Hair follicular keratinocyte (primary cell): ENCODE data around the gene IGSF9. TPM values are rescaled to one million over a fixed set of nuclear protein-coding genes. Genes with fewer than 3 reads are reported as not detected.

ENCODE experiments used
- total RNA-seq: library from RNA; depleted of rRNA; stranded (reverse); fragments of >200 nt; gene quantifications from 2 replicates; pipeline ENCODE4 v1.2.3, GENCODE V29; 2015

The IGSF9 gene, protein sequence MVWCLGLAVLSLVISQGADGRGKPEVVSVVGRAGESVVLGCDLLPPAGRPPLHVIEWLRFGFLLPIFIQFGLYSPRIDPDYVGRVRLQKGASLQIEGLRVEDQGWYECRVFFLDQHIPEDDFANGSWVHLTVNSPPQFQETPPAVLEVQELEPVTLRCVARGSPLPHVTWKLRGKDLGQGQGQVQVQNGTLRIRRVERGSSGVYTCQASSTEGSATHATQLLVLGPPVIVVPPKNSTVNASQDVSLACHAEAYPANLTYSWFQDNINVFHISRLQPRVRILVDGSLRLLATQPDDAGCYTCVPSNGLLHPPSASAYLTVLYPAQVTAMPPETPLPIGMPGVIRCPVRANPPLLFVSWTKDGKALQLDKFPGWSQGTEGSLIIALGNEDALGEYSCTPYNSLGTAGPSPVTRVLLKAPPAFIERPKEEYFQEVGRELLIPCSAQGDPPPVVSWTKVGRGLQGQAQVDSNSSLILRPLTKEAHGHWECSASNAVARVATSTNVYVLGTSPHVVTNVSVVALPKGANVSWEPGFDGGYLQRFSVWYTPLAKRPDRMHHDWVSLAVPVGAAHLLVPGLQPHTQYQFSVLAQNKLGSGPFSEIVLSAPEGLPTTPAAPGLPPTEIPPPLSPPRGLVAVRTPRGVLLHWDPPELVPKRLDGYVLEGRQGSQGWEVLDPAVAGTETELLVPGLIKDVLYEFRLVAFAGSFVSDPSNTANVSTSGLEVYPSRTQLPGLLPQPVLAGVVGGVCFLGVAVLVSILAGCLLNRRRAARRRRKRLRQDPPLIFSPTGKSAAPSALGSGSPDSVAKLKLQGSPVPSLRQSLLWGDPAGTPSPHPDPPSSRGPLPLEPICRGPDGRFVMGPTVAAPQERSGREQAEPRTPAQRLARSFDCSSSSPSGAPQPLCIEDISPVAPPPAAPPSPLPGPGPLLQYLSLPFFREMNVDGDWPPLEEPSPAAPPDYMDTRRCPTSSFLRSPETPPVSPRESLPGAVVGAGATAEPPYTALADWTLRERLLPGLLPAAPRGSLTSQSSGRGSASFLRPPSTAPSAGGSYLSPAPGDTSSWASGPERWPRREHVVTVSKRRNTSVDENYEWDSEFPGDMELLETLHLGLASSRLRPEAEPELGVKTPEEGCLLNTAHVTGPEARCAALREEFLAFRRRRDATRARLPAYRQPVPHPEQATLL
- 4.7 and 6.2 TPM in 2 replicates for total RNA-seq

GRCh38 chr1:159945483-159946241 is at the start of gene IGSF9:
IGSF9 (minus strand) TSS chr1:159945613; CDS start chr1:159943454, 2,159 bp downstream.

DNA sequence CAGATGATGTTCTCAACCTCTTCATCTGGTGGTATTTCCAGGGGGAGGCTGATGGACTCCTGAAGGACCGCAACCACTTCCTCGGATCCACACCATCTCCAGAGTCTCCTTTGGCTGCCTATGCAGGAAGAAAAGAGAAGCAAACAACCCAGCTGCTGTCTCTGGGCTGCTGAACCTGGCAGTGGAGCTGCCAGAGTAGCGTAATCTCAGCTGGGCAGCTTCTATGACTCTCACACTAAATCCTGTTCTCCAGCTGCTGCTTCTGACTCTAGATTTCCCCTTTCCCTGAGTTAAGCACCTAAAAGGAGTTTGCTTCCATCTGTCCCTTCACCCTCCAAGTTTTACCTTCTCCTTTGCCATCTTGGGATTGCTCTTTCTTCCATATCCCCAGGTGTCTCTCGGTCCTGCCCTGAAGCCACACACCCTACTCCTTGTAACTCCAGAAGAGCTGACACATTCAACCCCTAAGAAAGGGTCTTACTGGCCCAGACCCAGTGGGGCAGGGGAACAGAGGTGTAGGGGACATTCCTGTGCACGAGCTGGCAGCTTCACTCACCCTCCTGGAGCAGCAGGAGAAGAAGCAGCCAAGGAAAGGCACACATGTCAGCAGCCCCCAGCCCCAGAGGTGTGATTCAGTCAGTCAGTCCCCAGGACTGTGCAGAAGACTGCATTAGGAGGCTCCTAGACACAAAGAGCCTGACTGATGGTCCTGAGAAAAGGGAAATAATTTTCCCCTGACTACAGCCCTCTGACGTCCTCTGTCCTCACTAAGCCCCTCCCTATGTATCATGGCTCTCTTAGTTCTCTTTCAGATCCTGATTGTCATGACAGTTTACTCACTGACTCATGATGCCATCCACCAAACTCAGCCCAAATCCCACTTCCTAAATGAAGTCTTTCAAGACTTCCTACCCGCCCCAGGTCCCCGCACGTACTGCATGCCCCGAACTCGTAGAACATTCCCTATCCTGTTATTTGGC is 8.4 kb upstream of the IGSF9 start, which contains the start of gene SLAMF9:
TSS of gene SLAMF9 (minus strand) at position 702 of the 980 bp plus-strand sequence. CDS start at position 602, 100 bp downstream.

DNA sequence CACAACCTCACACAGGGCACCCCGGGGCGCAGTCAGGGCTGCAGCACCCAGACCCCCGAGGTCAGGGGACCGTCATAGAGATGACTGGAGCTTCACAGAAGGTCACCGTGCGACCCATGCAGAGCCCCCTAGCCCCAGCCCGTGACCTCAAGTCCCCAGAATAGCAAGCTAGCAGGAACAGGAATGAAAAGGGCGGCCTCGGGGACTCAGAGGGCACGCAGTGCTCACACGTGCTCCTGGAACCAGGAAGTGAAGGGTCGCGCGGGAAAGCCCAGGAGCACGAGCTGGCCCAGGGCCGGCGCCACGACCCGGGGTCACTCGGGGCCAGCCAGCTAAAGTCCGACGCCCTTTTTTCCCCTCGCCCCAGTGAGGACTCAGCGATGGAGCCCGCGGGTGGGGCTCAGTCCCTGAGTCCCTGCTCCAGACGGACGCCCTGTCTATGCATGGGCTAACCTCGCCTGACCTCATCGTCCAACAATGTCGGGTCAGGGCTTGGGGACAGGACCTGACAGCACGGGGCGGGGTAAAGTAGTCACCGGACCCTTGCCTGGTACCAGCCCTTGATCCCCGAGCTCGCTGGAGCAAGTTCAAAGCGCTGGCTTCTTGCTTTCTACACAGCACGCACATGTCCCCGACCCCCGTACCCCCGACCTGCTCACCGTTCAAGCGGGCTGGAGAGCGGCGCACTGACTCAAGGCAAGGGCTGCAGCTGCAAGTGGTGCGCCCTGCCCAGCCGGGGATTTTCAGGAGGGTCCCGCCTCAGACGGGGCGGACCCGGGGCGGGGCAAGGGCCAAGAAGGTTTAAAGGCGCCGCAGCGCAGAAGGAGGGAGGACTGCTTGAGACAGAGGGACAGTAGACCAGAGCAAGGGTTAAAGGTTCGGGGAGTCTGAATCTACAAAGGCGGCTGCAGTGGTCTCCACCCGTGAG is 20.4 kb downstream of the IGSF9 start, which contains the start of gene TAGLN2:
TSS of gene TAGLN2 (minus strand) at position 717 of the 928 bp plus-strand sequence. CDS start 4,998 bp downstream, outside the sequence.

DNA sequence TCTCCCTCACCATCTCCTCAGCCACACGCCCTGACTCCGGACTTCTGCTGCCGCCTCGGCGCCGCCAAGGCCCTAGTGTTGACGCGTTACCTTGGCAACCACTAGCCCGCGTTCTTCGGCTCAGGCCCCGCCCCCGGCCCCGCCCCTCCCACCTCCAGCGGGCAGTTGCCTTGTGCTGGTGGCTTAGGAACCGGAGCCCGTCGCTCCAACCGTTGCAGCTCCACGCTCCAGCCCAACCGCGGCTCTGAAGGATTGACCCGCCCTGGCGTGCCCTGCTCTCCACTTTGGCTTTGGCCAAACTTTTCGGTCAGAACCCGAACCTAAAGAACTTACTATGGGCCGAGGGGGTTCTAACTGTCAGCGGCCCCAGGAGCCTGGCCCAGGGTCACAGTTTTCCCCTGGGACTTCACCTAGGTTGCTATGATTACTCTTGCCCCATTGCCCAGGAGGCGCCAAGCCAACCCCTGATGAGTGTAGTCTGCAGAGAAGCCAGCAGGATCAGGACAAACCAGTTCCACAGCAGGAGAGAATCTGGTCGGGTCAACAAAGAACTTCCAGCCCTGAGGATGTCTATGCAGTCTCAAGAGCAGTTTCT is 45.2 kb downstream of the IGSF9 start, which contains the start of gene CFAP45:
TSS of gene CFAP45 (minus strand) at position 80 of the 595 bp plus-strand sequence. CDS start at position 13, 67 bp downstream.

Other genes starting within 250 kb of the IGSF9 start
- not detected in 2 replicates for gene CRP, start 231.0 kb downstream of the IGSF9 start, total RNA-seq
- gene DUSP23, start 164.7 kb downstream of the IGSF9 start, total RNA-seq, result 53.3 and 54.1 TPM in 2 replicates
- not detected in 2 replicates for gene FCRL6, start 143.3 kb downstream of the IGSF9 start, total RNA-seq
- 0.72 TPM in 1 of 2 replicates, not detected in the other for gene SLAMF8, start 118.7 kb downstream of the IGSF9 start, total RNA-seq
- not detected in 2 replicates for gene VSIG8, start 83.0 kb downstream of the IGSF9 start, total RNA-seq
- 0.11 and 0.55 TPM in 2 replicates for gene CFAP45, start 45.4 kb downstream of the IGSF9 start, total RNA-seq
- gene TAGLN2, start 20.1 kb downstream of the IGSF9 start, total RNA-seq, result 799 and 829 TPM in 2 replicates
- 2.5 TPM in 1 of 2 replicates, not detected in the other for gene SLAMF9, start 8.6 kb upstream of the IGSF9 start, total RNA-seq
- 0.94 and 1.4 TPM in 2 replicates for gene PIGM, start 86.4 kb upstream of the IGSF9 start, total RNA-seq
- not detected in 2 replicates for gene KCNJ10, start 124.5 kb upstream of the IGSF9 start, total RNA-seq
- gene KCNJ9, start 135.9 kb upstream of the IGSF9 start, total RNA-seq, result not detected in 2 replicates
- 33.8 and 41.4 TPM in 2 replicates for gene IGSF8, start 153.0 kb upstream of the IGSF9 start, total RNA-seq
- gene ATP1A2, start 170.1 kb upstream of the IGSF9 start, total RNA-seq, result not detected in 2 replicates
- not detected in 2 replicates for gene ATP1A4, start 206.0 kb upstream of the IGSF9 start, total RNA-seq
- not detected in 2 replicates for gene CASQ1, start 245.0 kb upstream of the IGSF9 start, total RNA-seq